K562 (cell line): ENCODE results near the gene SLC12A6. TPM values are rescaled to one million over a fixed set of nuclear protein-coding genes. Genes with fewer than 3 reads are reported as not detected.

ENCODE experiments used
- AFF1 ChIP-seq, 2 experiments: fragments of 450-650 bp; IDR thresholded peaks; 2 replicates each; pipeline ENCODE4 v1.6.1; 2018; ENCODE audit warnings: mild to moderate bottlenecking in 2 of 2, low read depth in 1 of 2; ENCODE audit not compliant: partially characterized antibody in 2 of 2
- GATAD2A ChIP-seq: fragments of 450-650 bp; IDR thresholded peaks from 2 replicates; pipeline ENCODE4 v1.6.1; 2017
- HINFP ChIP-seq: fragments of 450-650 bp; conservative IDR thresholded peaks from 2 replicates; pipeline ENCODE4 v1.6.1; 2016; ENCODE audit warnings: missing genetic modification characterization, low read depth, mild to moderate bottlenecking, control low read depth, missing compliant biosample characterization
- MCM2 ChIP-seq: fragments of 450-650 bp; IDR thresholded peaks from 2 replicates; pipeline ENCODE4 v1.6.1; 2017; ENCODE audit warnings: low read depth, mild to moderate bottlenecking
- NFXL1 ChIP-seq: fragments of 450-650 bp; formaldehyde crosslinking; IDR thresholded peaks from 2 replicates; pipeline ENCODE4 v1.4.0; 2021; ENCODE audit warnings: mild to moderate bottlenecking
- RBM22 ChIP-seq: fragments of 200-400 bp; formaldehyde crosslinking; IDR thresholded peaks from 2 replicates; pipeline ENCODE4 v1.6.1; 2018; ENCODE audit warnings: low read length, low read depth; ENCODE audit not compliant: poor library complexity, severe bottlenecking
- SREBF2 ChIP-seq: sonication (generic); formaldehyde crosslinking; IDR thresholded peaks from 2 replicates; pipeline ENCODE4 v1.4.0; 2020; ENCODE audit warnings: mild to moderate bottlenecking, missing genetic modification reagents
- THRB ChIP-seq: fragments of 450-650 bp; formaldehyde crosslinking; conservative IDR thresholded peaks from 2 replicates; pipeline ENCODE4 v1.4.0; 2022; ENCODE audit warnings: mild to moderate bottlenecking, missing genetic modification characterization
- ZNF217 ChIP-seq: sonication (generic); formaldehyde crosslinking; IDR thresholded peaks from 2 replicates; pipeline ENCODE4 v1.8.0; 2022; ENCODE audit warnings: mild to moderate bottlenecking, missing genetic modification reagents
- ZNF23 ChIP-seq: fragments of 250-450 bp; sonication (Bioruptor Pico); IDR thresholded peaks from 2 replicates; pipeline ENCODE4 v1.4.0; 2020; ENCODE audit warnings: mild to moderate bottlenecking
- ZNF263 ChIP-seq: sonication (generic); formaldehyde crosslinking; IDR thresholded peaks from 2 replicates; pipeline ENCODE4 v1.8.0; 2022; ENCODE audit warnings: mild to moderate bottlenecking, missing genetic modification reagents, borderline replicate concordance
- ZNF57 ChIP-seq: fragments of 450-650 bp; formaldehyde crosslinking; IDR thresholded peaks from 2 replicates; pipeline ENCODE4 v1.4.0; 2020; ENCODE audit warnings: mild to moderate bottlenecking, moderate library complexity
- ZNF583 ChIP-seq: fragments of 250-450 bp; sonication (Bioruptor Pico); IDR thresholded peaks from 2 replicates; pipeline ENCODE4 v1.4.0; 2020
- polyA plus RNA-seq, 8 experiments: library from polyadenylated mRNA; depleted of rRNA in 4 of 8; stranded (reverse) in 5 of 8; unstranded in 3 of 8; fragments of >200 nt; fragmentation: Nextera tagmentation in 2 of 8; fragmentation: Illumina TruSeq in 1 of 8; extraction: Ambion mirVana in 2 of 8; extraction: Trizol in 1 of 8; gene quantifications; 2 replicates each; pipeline versions ENCODE4 v1.2.1 to v1.2.3, GENCODE V29; 2011 to 2014; ENCODE audit warnings: inconsistent platforms in 1 of 8, missing spikeins in 1 of 8
- total RNA-seq, 7 experiments: library from RNA; depleted of rRNA in 6 of 7; stranded (reverse); fragments of >200 nt in 6 of 7; fragmentation: Illumina TruSeq in 2 of 7; extraction: Trizol in 2 of 7; gene quantifications; 2 replicates each; pipeline versions ENCODE4 v1.2.1 to v1.2.3, GENCODE V29; 2011 to 2021; ENCODE audit warnings: low replicate concordance in 1 of 7
- TF ChIP-seq, protein P1 (sequence below): fragments of 450-650 bp; IDR thresholded peaks from 2 replicates; pipeline ENCODE4 v1.6.1; 2016; ENCODE audit warnings: missing biosample characterization, missing genetic modification characterization

SLC12A6 gene
- total and polyA plus RNA-seq, 9 of the 15 experiments (the other 6 are each of a cell fraction or from before 2014, with no cell fraction given), result 1.4 to 16.4 (median 6.7) TPM

GRCh38 chr15:34209421-34210282 lies 127.9 kb downstream of the SLC12A6 start, which contains the start of gene KATNBL1 (continued):
- TF ChIP-seq SREBF2 (no peak), MCM2 (no peak), ZNF583 (CRISPR knock-in tag) (no peak), ZNF217 (CRISPR knock-in tag) (no peak), AFF1 (IDR thresholded peaks at IDR 0.05; ENCODE audit: low read depth in 1 of 2, partially characterized antibody in 2 of 2) (no peak), ZNF263 (CRISPR knock-in tag) (no peak; the same call in 1 of the 2 replicates), THRB (CRISPR knock-in tag) (no peak), ZNF23 (CRISPR knock-in tag) (no peak), HINFP (no peak), GATAD2A (no peak), ZNF57 (CRISPR knock-in tag) (no peak), NFXL1 (no peak), RBM22 (no peak)
- TF ChIP-seq, protein P1, sequence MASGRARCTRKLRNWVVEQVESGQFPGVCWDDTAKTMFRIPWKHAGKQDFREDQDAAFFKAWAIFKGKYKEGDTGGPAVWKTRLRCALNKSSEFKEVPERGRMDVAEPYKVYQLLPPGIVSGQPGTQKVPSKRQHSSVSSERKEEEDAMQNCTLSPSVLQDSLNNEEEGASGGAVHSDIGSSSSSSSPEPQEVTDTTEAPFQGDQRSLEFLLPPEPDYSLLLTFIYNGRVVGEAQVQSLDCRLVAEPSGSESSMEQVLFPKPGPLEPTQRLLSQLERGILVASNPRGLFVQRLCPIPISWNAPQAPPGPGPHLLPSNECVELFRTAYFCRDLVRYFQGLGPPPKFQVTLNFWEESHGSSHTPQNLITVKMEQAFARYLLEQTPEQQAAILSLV (tag), result no peak
